MM.1S (cell line): Measurements from ENCODE around the gene WASHC3.

Experiments
- DNase-seq: peaks from one replicate; pipeline ENCODE4 v3.0.0-alpha.2; 2015
- H2AFZ ChIP-seq: fragments of 300-600 bp; sonication (generic); 2 replicates; pipeline ENCODE4 v1.6.0; 2016; ENCODE audit warnings: antibody characterized with exemption, low read length
- H3F3A ChIP-seq: fragments of 300-600 bp; sonication (generic); 2 replicates; pipeline ENCODE4 v1.6.1; 2016; ENCODE audit warnings: mild to moderate bottlenecking, antibody characterized with exemption, low read length, moderate library complexity, mixed read lengths; ENCODE audit not compliant: insufficient read depth
- H3K27ac ChIP-seq: fragments of 300-600 bp; sonication (generic); 2 replicates; pipeline ENCODE4 v1.5.1; 2016; ENCODE audit warnings: mild to moderate bottlenecking, low read length
- H3K27me3 ChIP-seq: fragments of 300-600 bp; sonication (generic); replicated peaks from 2 replicates; pipeline ENCODE4 v1.6.0; 2016; ENCODE audit warnings: low read length; ENCODE audit not compliant: insufficient read depth
- H3K36me3 ChIP-seq: fragments of 300-600 bp; sonication (generic); replicated peaks from 2 replicates; pipeline ENCODE4 v1.6.1; 2016; ENCODE audit warnings: mild to moderate bottlenecking, low read length, mixed read lengths; ENCODE audit not compliant: insufficient read depth
- H3K4me1 ChIP-seq: fragments of 300-600 bp; sonication (generic); 2 replicates; pipeline ENCODE4 v1.6.1; 2016; ENCODE audit warnings: low read length, mixed read lengths
- H3K4me2 ChIP-seq: fragments of 300-600 bp; sonication (generic); 2 replicates; pipeline ENCODE4 v1.6.0; 2016; ENCODE audit warnings: low read depth, low read length
- H3K4me3 ChIP-seq: fragments of 300-600 bp; sonication (generic); 2 replicates; pipeline ENCODE4 v1.5.1; 2016; ENCODE audit warnings: low read length, mixed read lengths
- H3K79me2 ChIP-seq: fragments of 300-600 bp; sonication (generic); 2 replicates; pipeline ENCODE4 v1.6.1; 2016; ENCODE audit warnings: mixed run types, low read length, mixed read lengths
- H3K9ac ChIP-seq: fragments of 300-600 bp; sonication (generic); 2 replicates; pipeline ENCODE4 v1.6.1; 2016; ENCODE audit warnings: low read length, mixed read lengths
- H3K9me2 ChIP-seq: fragments of 300-600 bp; sonication (generic); replicated peaks from 2 replicates; pipeline ENCODE4 v1.6.1; 2016; ENCODE audit warnings: mild to moderate bottlenecking, low read length, mixed read lengths; ENCODE audit not compliant: insufficient read depth
- H3K9me3 ChIP-seq: fragments of 300-600 bp; sonication (generic); replicated peaks from 2 replicates; pipeline ENCODE4 v1.6.1; 2016; ENCODE audit warnings: mild to moderate bottlenecking, low read length, mixed read lengths; ENCODE audit not compliant: insufficient read depth
- H4K20me1 ChIP-seq: fragments of 300-600 bp; sonication (generic); 2 replicates; pipeline ENCODE4 v1.6.1; 2016; ENCODE audit warnings: mild to moderate bottlenecking, low read length, moderate library complexity, mixed read lengths; ENCODE audit not compliant: insufficient read depth
- EZH2 ChIP-seq: fragments of 300-600 bp; sonication (generic); optimal IDR thresholded peaks from 2 replicates; pipeline ENCODE3; 2017; ENCODE audit warnings: low read depth, mild to moderate bottlenecking, antibody characterized with exemption, low read length, mixed read lengths
- EZH2phosphoT487 ChIP-seq: fragments of 300-600 bp; sonication (generic); IDR thresholded peaks from 2 replicates; pipeline ENCODE4 v1.6.1; 2018; ENCODE audit warnings: antibody characterized with exemption, low read length
- TF ChIP-seq, protein P1 (sequence below): fragments of 300-600 bp; sonication (generic); IDR thresholded peaks from 2 replicates; pipeline ENCODE4 v1.5.1; 2016; ENCODE audit warnings: antibody characterized with exemption, low read length, mixed read lengths

Gene WASHC3

DNA sequence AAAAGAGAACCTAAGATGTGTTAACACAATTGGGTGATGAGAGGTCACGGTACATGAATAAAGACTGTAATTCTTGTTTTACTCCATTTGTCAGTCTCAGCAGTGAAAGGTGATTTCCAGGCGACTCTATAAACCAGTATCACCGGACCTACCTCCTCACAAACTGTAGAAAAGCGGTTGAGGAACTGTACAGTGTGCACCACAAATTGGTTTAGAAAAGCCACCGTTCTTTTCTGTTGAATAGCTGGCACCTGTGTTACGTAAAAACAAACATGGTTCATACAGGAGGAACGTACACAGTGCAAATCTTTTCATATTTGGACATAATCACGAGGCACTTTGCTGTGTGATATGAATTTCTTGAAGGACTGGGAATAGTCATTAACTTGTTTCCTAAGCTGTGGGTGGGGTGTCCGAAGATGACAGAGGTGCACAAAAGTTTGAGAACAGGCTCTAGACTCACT is 663 bp downstream of the WASHC3 start:
- Histone ChIP-seq H2AFZ (peak overlapping the region; percentile 96), H3K4me3 (peak overlapping the region; percentile 91), H3K9me3 (no peaks in the 10 kb centered on the region), H3K9ac (peak overlapping the region; percentile 78), H3F3A (peaks cover 7% of the 10 kb centered on the region; the same call in 1 of the 2 replicates), H3K9me2 (no peaks in the 10 kb centered on the region), H4K20me1 (no peaks in the 10 kb centered on the region), H3K27ac (peak overlapping the region; percentile 56; the same call in 1 of the 2 replicates), H3K79me2 (peaks cover 5% of the 10 kb centered on the region; the same call in 1 of the 2 replicates), H3K36me3 (no peaks in the 10 kb centered on the region), H3K27me3 (no peaks in the 10 kb centered on the region), H3K4me1 (no peaks in the 10 kb centered on the region), H3K4me2 (peak overlapping the region; percentile 80)
- peak; percentile 63 for DNase-seq
- TF ChIP-seq, protein P1, sequence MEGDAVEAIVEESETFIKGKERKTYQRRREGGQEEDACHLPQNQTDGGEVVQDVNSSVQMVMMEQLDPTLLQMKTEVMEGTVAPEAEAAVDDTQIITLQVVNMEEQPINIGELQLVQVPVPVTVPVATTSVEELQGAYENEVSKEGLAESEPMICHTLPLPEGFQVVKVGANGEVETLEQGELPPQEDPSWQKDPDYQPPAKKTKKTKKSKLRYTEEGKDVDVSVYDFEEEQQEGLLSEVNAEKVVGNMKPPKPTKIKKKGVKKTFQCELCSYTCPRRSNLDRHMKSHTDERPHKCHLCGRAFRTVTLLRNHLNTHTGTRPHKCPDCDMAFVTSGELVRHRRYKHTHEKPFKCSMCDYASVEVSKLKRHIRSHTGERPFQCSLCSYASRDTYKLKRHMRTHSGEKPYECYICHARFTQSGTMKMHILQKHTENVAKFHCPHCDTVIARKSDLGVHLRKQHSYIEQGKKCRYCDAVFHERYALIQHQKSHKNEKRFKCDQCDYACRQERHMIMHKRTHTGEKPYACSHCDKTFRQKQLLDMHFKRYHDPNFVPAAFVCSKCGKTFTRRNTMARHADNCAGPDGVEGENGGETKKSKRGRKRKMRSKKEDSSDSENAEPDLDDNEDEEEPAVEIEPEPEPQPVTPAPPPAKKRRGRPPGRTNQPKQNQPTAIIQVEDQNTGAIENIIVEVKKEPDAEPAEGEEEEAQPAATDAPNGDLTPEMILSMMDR = no peak
- TF ChIP-seq EZH2phosphoT487 (no peak), EZH2 (no peak)

DNA sequence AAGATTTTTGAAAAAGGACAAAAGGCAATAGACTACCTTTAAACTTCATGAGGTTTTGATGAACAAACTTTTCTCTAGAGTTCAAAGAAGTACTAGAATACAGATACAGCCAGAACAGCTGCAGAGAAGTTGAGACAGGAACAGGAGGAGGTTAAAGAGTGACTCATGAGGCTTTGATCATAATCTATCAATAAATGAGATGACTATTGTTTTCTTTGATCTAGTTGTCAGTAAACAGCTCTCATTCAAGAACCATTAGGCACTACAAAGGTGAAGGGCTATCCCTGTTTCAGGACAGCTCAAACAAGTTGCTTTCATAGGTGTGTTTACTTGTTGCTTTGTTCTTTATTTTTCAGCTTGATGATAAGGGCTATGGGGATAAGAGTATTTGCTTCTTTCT is 2.4 kb downstream of the WASHC3 start:
- Histone ChIP-seq H2AFZ (no peak overlapping the region), H3K79me2 (peaks cover 5% of the 10 kb centered on the region; the same call in 1 of the 2 replicates), H4K20me1 (no peaks in the 10 kb centered on the region), H3K9me2 (no peaks in the 10 kb centered on the region), H3K27me3 (no peaks in the 10 kb centered on the region), H3K9ac (no peak overlapping the region), H3K4me1 (no peaks in the 10 kb centered on the region), H3F3A (peaks cover 7% of the 10 kb centered on the region; the same call in 1 of the 2 replicates), H3K27ac (no peak overlapping the region), H3K9me3 (no peaks in the 10 kb centered on the region), H3K4me3 (no peak overlapping the region), H3K36me3 (no peaks in the 10 kb centered on the region), H3K4me2 (no peak overlapping the region)
- DNase-seq = no peak
- no peak for TF ChIP-seq EZH2phosphoT487
- TF ChIP-seq, protein P1 = no peak
- no peak for TF ChIP-seq EZH2

DNA sequence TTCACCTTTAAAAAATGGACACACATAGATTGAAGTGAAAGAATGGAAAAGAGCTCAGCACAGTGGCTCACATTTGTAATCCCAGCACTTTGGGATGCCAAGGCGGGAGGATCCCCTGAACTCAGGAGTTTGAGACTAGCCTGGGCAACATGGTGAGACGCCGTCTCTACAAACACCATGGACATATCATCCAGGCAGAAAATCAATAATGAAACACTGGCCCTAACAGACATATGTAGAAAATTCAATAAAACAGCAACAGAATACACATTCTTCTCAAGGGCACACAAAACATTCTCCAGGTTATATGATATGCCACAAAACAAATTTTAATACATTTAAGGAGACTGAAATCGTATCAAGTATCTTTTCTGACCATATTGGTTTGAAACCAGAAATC is 7.4 kb downstream of the WASHC3 start:
- no peak for DNase-seq
- H3K9me2 ChIP-seq = no peaks in the 10 kb centered on the region
- no peaks in the 10 kb centered on the region for H3K36me3 ChIP-seq
- H3F3A ChIP-seq = no peaks in the 10 kb centered on the region
- H3K9me3 ChIP-seq = no peaks in the 10 kb centered on the region
- no peaks in the 10 kb centered on the region for H3K27me3 ChIP-seq
- H3K9ac ChIP-seq = no peak overlapping the region
- no peak overlapping the region for H3K4me3 ChIP-seq
- no peaks in the 10 kb centered on the region for H3K4me1 ChIP-seq
- H4K20me1 ChIP-seq = no peaks in the 10 kb centered on the region
- TF ChIP-seq, protein P1 = no peak
- TF ChIP-seq EZH2 (no peak), EZH2phosphoT487 (no peak)
- no peak overlapping the region for H3K4me2 ChIP-seq
- no peak overlapping the region for H2AFZ ChIP-seq
- no peak overlapping the region for H3K27ac ChIP-seq
- no peaks in the 10 kb centered on the region for H3K79me2 ChIP-seq
